ENCODE measurements around the gene ORAI1. TPM values are rescaled to one million over a fixed set of nuclear protein-coding genes. Genes with fewer than 3 reads are reported as not detected.

Gene ORAI1
- total and polyA plus RNA-seq, 2 donors (not counting 3 experiments of a cell fraction or from before 2014, with no cell fraction given) = 30.5 to 65.4 TPM

DNA sequence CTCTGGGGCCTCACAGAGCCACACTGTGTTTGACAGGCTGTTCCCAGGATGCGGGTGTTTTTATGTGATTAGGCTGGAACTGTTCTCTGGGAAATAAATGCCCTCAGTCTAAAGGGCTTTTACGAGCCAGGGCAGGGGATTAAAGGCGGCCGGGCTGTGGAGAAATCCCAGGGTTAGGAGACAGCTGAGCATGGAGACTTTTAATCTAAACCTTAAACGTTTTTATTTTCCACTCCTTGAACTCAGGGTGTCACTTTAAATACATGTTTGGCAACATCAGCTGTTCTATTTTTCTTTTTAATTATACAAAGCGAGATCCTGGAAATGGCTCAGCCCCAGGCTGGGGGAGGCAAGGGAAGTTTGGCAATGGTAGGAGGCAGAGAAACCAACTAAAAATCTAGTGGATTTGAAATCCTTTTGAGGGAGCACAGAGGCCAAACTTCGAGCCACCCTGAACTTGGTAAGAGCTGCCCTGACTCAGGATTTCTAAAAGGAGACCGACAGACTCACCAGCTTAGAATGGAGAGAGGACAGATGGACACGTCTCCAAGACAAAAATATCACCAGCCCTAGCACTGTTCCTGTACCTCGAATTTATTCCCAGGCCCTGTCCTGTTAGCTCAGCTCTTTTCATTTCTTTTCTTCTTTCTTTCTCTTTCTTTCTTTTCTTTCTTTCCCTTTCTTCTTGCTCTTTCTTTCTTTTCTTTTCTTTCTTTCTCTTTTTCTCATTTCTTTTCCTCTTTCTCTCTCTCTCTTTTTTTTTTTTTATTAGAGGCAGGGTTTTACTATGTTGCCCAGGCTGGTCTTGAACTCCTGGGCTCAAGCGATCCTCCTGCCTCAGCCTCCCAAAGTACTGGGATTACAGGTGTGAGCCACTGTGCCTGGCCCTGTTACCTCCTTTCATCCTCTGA, 15.8 kb upstream of the ORAI1 start:
- no peaks in the 10 kb centered on the region for H3K9me3 ChIP-seq (replicated peaks; ENCODE audit: control insufficient read depth, insufficient read depth, low read length)
- H3K79me2 ChIP-seq (ENCODE audit: control insufficient read depth, insufficient read depth, low read length) = no peaks in the 10 kb centered on the region
- TF ChIP-seq POLR2A (IDR thresholded peaks at IDR 0.05; ENCODE audit: low read depth, low read length) (no peak), GATA2 (IDR thresholded peaks at IDR 0.05; ENCODE audit: insufficient read depth, insufficient read length, low read depth, low read length) (no peak), JUN (IDR thresholded peaks at IDR 0.05; ENCODE audit: borderline replicate concordance, insufficient read depth, insufficient read length, low read depth) (no peak)
- TF ChIP-seq, protein P1, sequence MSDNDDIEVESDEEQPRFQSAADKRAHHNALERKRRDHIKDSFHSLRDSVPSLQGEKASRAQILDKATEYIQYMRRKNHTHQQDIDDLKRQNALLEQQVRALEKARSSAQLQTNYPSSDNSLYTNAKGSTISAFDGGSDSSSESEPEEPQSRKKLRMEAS (IDR thresholded peaks at IDR 0.05; ENCODE audit: insufficient read depth, insufficient read length) = no peak
- BruUV-seq (replicated peaks) = no TSS peak
- no peak overlapping the region for H3K4me3 ChIP-seq (replicated peaks in 1 of 3; ENCODE audit: insufficient read depth in 1 of 3, low read depth in 1 of 3, low read length in 3 of 3)
- H3K27me3 ChIP-seq (ENCODE audit: control insufficient read depth in 2 of 2, insufficient read depth in 2 of 2, low read length in 2 of 2) = no peaks in the 10 kb centered on the region
- POLR2A ChIA-PET = interaction anchor here (0.7 kb wide), 1 partner anchor 17 kb away, joined by 4 read pairs; no protein-coding TSS in a partner anchor
- no peaks in the 10 kb centered on the region for H3K4me1 ChIP-seq (ENCODE audit: control insufficient read depth, extremely low read depth, insufficient read depth, low read length)
- dilution Hi-C loops (cut with MboI; ENCODE audit: extremely low pct_ligation_motif_present, low sequenced_read_pairs) = no loop called here
- no peak overlapping the region for H3K4me2 ChIP-seq (ENCODE audit: insufficient read depth, low read length)
- no peaks in the 10 kb centered on the region for H4K20me1 ChIP-seq (replicated peaks; ENCODE audit: control insufficient read depth, extremely low read depth, insufficient read depth, low read length)
- no peaks in the 10 kb centered on the region for H3K9me1 ChIP-seq (replicated peaks; ENCODE audit: control insufficient read depth, extremely low read depth, insufficient read depth, low read length)
- intact Hi-C loops (cut with micrococcal nuclease) = no loop called here
- no peak overlapping the region for H2AFZ ChIP-seq (ENCODE audit: low read depth, low read length)
- H3K36me3 ChIP-seq (ENCODE audit: control insufficient read depth in 2 of 2, extremely low read depth in 1 of 2, insufficient read depth in 2 of 2, low read length in 2 of 2) = no peaks in the 10 kb centered on the region
- H3K27ac ChIP-seq (ENCODE audit: insufficient read depth, low read depth, low read length) = no peak overlapping the region
- CTCF ChIA-PET = interaction anchor here (0.6 to 1.3 kb wide), 6 partner anchors 9 to 58 kb away, joined by 3 to 7 read pairs (median 4); no protein-coding TSS in a partner anchor
- FAIRE-seq (no peak), DNase-seq (ENCODE audit: low read depth, low spot score) (no peak)
- no peak overlapping the region for H3K9ac ChIP-seq (replicated peaks; ENCODE audit: extremely low read depth, insufficient read depth, low read length)

- ChIA-PET CTCF (interaction anchor here (1.3 kb wide), 1 partner anchor 57 kb away, joined by 6 read pairs; no protein-coding TSS in a partner anchor), POLR2A (no interaction called here)
- DNase-seq (ENCODE audit: low read depth, low spot score) = no peak
- no peaks in the 10 kb centered on the region for H3K4me1 ChIP-seq (ENCODE audit: control insufficient read depth, extremely low read depth, insufficient read depth, low read length)
- no peak overlapping the region for H3K9ac ChIP-seq (replicated peaks; ENCODE audit: extremely low read depth, insufficient read depth, low read length)
- no peaks in the 10 kb centered on the region for H3K27me3 ChIP-seq (ENCODE audit: control insufficient read depth in 2 of 2, insufficient read depth in 2 of 2, low read length in 2 of 2)
- no peak for FAIRE-seq
- H3K36me3 ChIP-seq (ENCODE audit: control insufficient read depth in 2 of 2, extremely low read depth in 1 of 2, insufficient read depth in 2 of 2, low read length in 2 of 2) = no peaks in the 10 kb centered on the region
- H4K20me1 ChIP-seq (replicated peaks; ENCODE audit: control insufficient read depth, extremely low read depth, insufficient read depth, low read length) = no peaks in the 10 kb centered on the region
- no peak overlapping the region for H3K27ac ChIP-seq (ENCODE audit: insufficient read depth, low read depth, low read length)
- dilution Hi-C loops (cut with MboI; ENCODE audit: extremely low pct_ligation_motif_present, low sequenced_read_pairs) (no loop called here), intact Hi-C loops (cut with micrococcal nuclease) (no loop called here)
- H3K9me3 ChIP-seq (replicated peaks; ENCODE audit: control insufficient read depth, insufficient read depth, low read length) = no peaks in the 10 kb centered on the region
- BruUV-seq (replicated peaks) = no TSS peak
- no peaks in the 10 kb centered on the region for H3K79me2 ChIP-seq (ENCODE audit: control insufficient read depth, insufficient read depth, low read length)
- TF ChIP-seq JUN (IDR thresholded peaks at IDR 0.05; ENCODE audit: borderline replicate concordance, insufficient read depth, insufficient read length, low read depth) = no peak
- no peak for TF ChIP-seq MYC (IDR thresholded peaks at IDR 0.05; ENCODE audit: low read depth, low read length)
- TF ChIP-seq FOS (IDR thresholded peaks at IDR 0.05; ENCODE audit: borderline replicate concordance, insufficient read depth, low read length) = no peak
- TF ChIP-seq POLR2A (IDR thresholded peaks at IDR 0.05; ENCODE audit: low read depth, low read length) = no peak
- no peak for TF ChIP-seq GATA2 (IDR thresholded peaks at IDR 0.05; ENCODE audit: insufficient read depth, insufficient read length, low read depth, low read length)
- TF ChIP-seq, protein P2, sequence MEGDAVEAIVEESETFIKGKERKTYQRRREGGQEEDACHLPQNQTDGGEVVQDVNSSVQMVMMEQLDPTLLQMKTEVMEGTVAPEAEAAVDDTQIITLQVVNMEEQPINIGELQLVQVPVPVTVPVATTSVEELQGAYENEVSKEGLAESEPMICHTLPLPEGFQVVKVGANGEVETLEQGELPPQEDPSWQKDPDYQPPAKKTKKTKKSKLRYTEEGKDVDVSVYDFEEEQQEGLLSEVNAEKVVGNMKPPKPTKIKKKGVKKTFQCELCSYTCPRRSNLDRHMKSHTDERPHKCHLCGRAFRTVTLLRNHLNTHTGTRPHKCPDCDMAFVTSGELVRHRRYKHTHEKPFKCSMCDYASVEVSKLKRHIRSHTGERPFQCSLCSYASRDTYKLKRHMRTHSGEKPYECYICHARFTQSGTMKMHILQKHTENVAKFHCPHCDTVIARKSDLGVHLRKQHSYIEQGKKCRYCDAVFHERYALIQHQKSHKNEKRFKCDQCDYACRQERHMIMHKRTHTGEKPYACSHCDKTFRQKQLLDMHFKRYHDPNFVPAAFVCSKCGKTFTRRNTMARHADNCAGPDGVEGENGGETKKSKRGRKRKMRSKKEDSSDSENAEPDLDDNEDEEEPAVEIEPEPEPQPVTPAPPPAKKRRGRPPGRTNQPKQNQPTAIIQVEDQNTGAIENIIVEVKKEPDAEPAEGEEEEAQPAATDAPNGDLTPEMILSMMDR (IDR thresholded peaks at IDR 0.05; ENCODE audit: extremely low read depth in 1 of 2, insufficient read depth in 1 of 2, low read depth in 1 of 2, low read length in 2 of 2) = no peak
- H3K4me2 ChIP-seq (ENCODE audit: insufficient read depth, low read length) = no peak overlapping the region
- no peak overlapping the region for H3K4me3 ChIP-seq (replicated peaks in 1 of 3; ENCODE audit: insufficient read depth in 1 of 3, low read depth in 1 of 3, low read length in 3 of 3)
- no peaks in the 10 kb centered on the region for H3K9me1 ChIP-seq (replicated peaks; ENCODE audit: control insufficient read depth, extremely low read depth, insufficient read depth, low read length)
- H2AFZ ChIP-seq (ENCODE audit: low read depth, low read length) = no peak overlapping the region
Observed at GRCh38 chr12:121611306-121611705, 15.0 kb upstream of the ORAI1 start.
